MM.1S (cell line): Measurements from ENCODE around the gene TUT1.

Experiments used
- CTCF ChIP-seq: fragments of 300-600 bp; sonication (generic); IDR thresholded peaks from 2 replicates; pipeline ENCODE4 v1.5.1; 2016; ENCODE audit warnings: antibody characterized with exemption, low read length, mixed read lengths
- EZH2phosphoT487 ChIP-seq: fragments of 300-600 bp; sonication (generic); IDR thresholded peaks from 2 replicates; pipeline ENCODE4 v1.6.1; 2018; ENCODE audit warnings: antibody characterized with exemption, low read length

- no peak for TF ChIP-seq CTCF
- no peak for TF ChIP-seq EZH2phosphoT487
Observed at GRCh38 chr11:62575156-62575555, 16.2 kb downstream of the TUT1 start.
